Hematopoietic multipotent progenitor cell treated with erythropoietin and hydrocortisone succinate and interleukin-3 and kit ligand, for 6 days (in vitro differentiated cells): ENCODE measurements around the gene UBALD1.

Experiments
- DNase-seq: peaks from one replicate; pipeline ENCODE4 v3.0.0-alpha.2; 2015

The UBALD1 gene

GRCh38 chr16:4641895-4642294, 27.2 kb upstream of the UBALD1 start:
- peak; percentile 19 for DNase-seq

DNA sequence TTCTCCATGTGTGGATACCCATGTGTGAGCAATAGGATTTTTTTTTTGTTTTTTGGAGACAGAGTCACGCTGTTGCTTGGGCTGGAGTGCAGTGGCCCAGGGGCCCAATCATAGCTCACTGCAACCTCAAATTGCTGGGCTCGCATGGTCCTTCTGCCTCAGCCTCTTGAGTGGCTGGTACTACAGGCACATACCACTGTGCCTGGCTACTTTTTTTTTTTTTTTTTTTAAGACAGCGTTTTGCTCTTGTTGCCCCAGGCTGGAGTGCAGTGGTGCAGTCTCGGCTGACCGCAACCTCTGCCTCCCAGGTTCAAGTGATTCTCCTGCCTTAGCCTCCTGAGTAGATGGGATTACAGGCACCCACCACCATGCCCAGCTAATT, 26.6 kb upstream of the UBALD1 start:
- no peak for DNase-seq

DNA sequence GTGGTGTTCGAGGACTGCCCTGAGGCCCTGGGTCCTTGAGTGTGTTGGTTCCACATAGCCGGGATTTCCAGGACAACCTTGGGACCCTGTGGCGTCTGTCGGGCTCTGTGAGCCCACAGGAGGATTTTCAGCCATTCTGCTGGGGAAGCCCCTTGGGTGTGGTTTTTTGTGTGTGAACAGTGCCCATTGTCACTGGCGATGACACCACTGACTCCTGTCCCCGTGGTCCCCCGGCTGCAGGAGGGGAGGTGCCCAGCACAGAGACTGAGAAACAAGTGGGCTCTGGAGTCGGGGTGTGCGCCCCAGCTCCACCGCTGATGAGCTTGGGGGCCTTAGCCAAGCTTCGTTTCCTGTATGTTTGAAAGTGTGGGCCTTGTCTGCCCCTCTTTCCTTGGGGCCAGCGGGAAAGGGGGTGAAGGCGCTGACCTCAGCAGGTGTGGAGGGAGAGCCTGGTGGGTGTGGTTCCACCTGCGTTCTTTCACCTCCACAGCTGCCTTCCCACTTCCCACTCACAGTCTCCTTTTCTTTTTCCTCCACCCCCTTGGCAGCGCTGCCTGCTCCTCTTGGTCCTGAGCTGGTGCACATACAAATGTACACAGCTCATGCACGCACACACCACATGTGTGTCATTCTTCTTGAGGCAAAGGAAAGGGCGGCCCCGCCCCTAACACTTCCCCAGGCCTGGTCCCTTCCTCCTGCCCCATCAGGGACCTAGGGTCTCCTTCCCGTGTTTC, 26.1 kb upstream of the UBALD1 start:
- no peak for DNase-seq

- DNase-seq = no peak
Observed at GRCh38 chr16:4639899-4640509, 25.3 kb upstream of the UBALD1 start.

DNA sequence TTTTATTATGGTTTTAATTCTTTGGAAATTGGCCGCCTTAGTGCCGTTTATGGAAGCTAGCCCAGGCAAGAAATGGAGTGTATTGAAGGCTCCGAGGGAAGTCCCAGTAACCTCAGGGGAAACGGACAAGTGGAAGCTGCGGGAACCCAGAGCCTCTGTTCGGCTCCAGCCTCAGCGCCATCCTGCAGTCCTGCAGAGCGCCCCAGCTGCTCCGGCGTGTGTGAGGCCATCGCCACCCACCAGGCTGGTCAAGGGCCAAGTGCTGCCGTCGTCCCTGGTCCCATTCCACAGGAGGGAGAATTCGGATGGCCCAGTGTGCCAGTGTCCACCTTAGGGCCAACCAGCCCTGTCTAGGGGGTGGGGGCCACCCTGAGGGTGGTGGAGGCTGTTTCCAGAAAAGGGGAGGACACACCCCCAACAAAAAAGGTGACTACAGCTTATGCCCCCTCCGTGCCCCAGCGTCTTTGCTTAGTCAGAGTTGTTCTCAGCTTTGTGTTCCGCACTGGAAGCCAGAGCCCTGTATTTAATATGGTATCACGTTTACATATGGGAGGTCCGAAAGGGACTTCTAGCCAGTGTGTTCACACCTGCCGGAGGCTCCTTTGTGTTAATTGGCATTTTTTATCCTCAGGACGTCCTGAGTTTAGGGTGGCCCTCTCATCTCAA, 22.9 kb upstream of the UBALD1 start:
- DNase-seq = no peak

- DNase-seq = no peak
Observed at GRCh38 chr16:4636196-4636595, 21.5 kb upstream of the UBALD1 start.

- no peak for DNase-seq
Observed at GRCh38 chr16:4634768-4635167, 20.1 kb upstream of the UBALD1 start.

DNA sequence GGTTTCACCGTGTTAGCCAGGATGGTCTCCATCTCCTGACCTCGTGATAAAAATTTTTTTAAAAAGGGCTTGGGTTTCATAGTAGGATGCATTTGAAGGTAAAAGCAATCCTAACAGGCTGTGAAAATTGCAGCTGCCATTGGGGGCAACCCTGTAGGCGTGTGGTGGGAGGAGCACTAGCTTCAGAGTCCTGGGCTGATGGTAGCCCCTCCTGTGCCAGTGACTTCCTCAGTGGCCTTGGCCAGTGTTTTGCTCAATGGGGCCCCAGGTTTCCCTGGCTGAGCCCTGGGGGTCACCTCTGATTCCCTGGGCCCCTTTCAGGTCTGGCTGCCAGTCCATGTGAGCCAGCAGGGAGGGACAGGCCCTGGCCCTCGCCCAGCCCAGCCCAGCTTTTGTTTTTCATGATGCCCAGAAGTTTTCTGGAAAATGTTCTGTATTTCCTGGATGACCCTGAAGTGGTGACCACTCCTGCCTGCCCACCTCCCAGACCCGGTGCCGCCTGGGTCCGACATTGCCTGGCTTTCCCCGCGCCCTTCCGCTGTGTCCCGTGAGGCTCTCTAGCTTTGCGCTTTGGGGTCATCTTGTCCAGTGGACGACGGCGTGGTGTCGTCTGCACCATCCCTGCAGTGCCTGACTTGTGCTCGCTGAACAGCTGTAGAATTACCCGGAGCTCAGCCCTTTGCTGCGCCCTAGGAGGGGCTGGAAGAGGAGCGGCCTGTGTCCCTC, 19.4 kb upstream of the UBALD1 start:
- no peak for DNase-seq

DNA sequence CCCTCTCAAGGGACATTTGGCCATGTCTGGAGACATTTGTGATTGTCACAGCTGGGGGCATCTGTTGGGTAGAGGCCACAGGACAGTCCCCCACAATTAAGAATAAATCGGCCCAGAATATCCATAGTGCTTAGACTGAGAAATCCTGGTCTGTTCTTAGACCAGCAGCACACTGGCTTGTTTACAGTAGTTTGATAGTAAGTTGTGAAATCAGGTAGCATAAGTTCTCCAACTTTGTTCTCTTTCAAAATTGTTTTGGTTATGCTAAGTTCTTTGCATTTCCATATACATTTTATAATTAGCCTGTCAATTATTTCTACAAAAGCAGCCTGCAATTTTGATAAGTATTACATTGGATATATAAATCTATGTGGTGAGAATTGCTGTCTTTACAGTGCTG, 16.8 kb upstream of the UBALD1 start:
- DNase-seq = no peak

GRCh38 chr16:4628283-4628682, 13.6 kb upstream of the UBALD1 start:
- no peak for DNase-seq

DNA sequence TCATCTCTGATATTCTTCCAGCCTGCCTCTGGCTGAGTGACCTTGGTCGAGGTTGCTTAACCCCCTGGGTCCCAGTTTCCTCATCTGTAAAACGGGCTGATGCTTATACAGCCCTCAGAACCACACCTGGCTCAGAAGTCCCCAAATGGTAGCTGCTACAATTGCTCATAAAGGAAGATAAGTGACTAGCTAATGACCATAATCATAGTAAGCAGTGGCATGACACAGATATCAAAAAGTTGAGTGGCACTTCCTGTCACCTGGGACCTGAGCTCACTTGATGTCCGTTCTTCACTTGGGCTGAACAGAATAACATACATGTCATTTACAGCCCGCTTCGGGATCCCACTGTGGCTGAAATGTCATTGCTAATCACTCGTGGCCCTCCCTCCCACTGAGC, 11.7 kb upstream of the UBALD1 start:
- no peak for DNase-seq

DNA sequence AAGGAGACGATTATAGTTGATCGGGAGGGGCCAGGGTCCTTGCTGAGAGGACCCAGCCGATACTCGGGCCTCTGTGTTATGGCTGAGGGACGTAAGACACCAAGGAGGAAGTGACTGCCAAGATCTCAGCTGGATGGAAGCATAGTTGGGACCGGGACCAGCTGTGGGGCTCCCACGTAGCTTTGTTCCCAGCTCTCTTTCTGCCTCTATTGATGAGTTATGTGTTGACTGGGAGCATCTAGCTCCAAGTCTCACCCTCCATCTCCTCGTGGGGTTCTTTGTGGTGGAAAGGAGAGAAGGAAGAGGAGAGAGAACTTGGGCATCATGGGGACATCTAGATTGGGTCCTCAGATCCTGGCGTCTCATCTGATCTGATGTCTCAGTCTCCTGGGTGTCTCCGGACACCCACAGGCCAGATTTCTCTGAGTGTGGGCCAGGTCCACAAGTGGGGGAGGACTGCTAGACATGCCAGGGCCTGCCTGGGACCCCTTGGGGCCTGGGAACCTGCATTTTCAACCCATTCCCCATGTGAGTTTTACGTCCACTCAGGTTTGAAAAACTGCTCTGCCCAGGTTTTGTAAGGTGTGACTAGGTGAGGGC, 11.0 kb upstream of the UBALD1 start:
- DNase-seq = no peak

GRCh38 chr16:4624827-4625559, 10.3 kb upstream of the UBALD1 start:
- DNase-seq = peak; percentile 70

GRCh38 chr16:4624015-4624826, 9.5 kb upstream of the UBALD1 start, which contains the start of gene MGRN1:
Gene MGRN1, plus strand, starts transcription at chr16:4624826. Its CDS starts 135 bp downstream, at chr16:4624961.
- DNase-seq = peak; percentile 98

GRCh38 chr16:4623593-4623992, 8.9 kb upstream of the UBALD1 start:
- DNase-seq = peak; percentile 25

DNA sequence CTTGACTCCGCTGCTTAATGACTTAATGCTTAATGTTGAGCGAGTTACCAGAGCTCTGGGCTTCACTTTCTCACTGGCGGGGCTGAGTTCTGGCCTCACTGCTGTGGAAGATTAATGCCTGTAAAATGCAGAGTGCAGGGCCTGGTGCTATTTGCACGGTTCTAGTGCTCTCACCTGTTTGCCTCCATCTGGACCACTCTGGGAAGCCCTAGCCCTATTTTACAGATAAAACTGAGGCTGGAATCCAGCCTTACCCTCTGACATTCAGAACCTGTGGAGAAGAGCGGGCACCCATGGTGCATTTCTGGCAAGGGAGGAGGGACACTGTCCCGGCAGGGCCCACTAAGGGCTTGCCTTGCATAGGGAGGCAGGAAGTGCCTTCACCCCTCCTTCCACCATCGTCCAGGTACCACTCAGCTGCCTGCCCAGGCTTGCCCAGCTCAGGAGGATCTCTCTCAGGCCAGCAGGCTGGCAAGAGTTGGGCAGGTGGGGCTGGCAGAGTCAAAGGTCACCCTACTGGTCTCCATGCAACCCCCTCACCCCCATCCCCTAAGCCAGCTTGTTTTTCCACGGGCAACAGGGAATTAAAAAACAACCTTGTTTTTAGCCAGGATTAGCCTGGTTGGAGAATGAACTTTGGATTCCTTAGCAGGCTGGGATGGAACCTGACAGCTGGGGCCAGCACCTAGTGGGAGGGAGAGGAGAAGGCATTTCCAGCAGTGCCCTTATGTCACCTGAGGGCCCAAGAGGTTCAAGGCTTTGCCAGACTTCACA, 4.1 kb upstream of the UBALD1 start:
- DNase-seq = no peak

- DNase-seq = no peak
Observed at GRCh38 chr16:4617880-4618279, 3.2 kb upstream of the UBALD1 start.

- DNase-seq = peak; percentile 100
Observed at GRCh38 chr16:4616047-4616811, 1.5 kb upstream of the UBALD1 start.

- no peak for DNase-seq
Observed at GRCh38 chr16:4615384-4616046, 827 bp upstream of the UBALD1 start.
